Calu3 (cell line): ENCODE data around the gene HGFAC. TPM values are rescaled to one million over a fixed set of nuclear protein-coding genes. Genes with fewer than 3 reads are reported as not detected.

Experiments used
- BruUV-seq: library from RNA; stranded (reverse); fragments of 400-500 nt; replicated peaks from 2 replicates; lab custom pipeline; 2021; lab: Mats Ljungman, UMichigan
- CTCF ChIA-PET: fragments of 300-600 bp; sonication (Branson Sonifier 250); formaldehyde crosslinking; loops from one replicate; lab custom pipeline; 2022; ENCODE audit warnings: antibody characterized with exemption; lab: Charles Lee
- DNase-seq: peaks from one replicate; pipeline ENCODE4 v3.0.0; 2022
- H3K27ac Mint-ChIP-seq: one replicate; pipeline ENCODE4 v1.8.0; 2022; ENCODE audit warnings: mixed read lengths; ENCODE audit not compliant: unreplicated experiment
- H3K27me3 Mint-ChIP-seq: one replicate; pipeline ENCODE4 v1.8.0; 2022; ENCODE audit warnings: mixed read lengths; ENCODE audit not compliant: unreplicated experiment
- H3K36me3 Mint-ChIP-seq: one replicate; pipeline ENCODE4 v1.8.0; 2022; ENCODE audit warnings: mild to moderate bottlenecking, moderate library complexity, mixed read lengths; ENCODE audit not compliant: insufficient read depth, unreplicated experiment
- H3K4me1 Mint-ChIP-seq: one replicate; pipeline ENCODE4 v1.8.0; 2022; ENCODE audit warnings: mild to moderate bottlenecking, low read depth, mixed read lengths; ENCODE audit not compliant: unreplicated experiment
- H3K4me3 Mint-ChIP-seq: one replicate; pipeline ENCODE4 v1.8.0; 2022; ENCODE audit warnings: mild to moderate bottlenecking, low read depth, moderate library complexity, mixed read lengths; ENCODE audit not compliant: unreplicated experiment
- H3K9me3 Mint-ChIP-seq: one replicate; pipeline ENCODE4 v1.8.0; 2022; ENCODE audit warnings: low read depth, mixed read lengths; ENCODE audit not compliant: unreplicated experiment
- intact Hi-C: fragments of 100-400 bp; cut with micrococcal nuclease; formaldehyde crosslinking; loops from one replicate; pipeline ENCODE4 v1.10.0; 2022; ENCODE audit not compliant: unreplicated experiment
- total RNA-seq: library from RNA; stranded (reverse); gene quantifications from 2 replicates; pipeline ENCODE4 v1.2.3, GENCODE V29; 2022
- TF ChIP-seq, protein P1 (sequence below): fragments of 200-600 bp; IDR thresholded peaks from one replicate; pipeline ENCODE4 v1.8.0; 2022; ENCODE audit warnings: antibody characterized with exemption; ENCODE audit not compliant: unreplicated experiment

Gene HGFAC
- total RNA-seq, 1 experiment from 2014 or later, result not detected

GRCh38 chr4:3472411-3473141, 30.8 kb downstream of the HGFAC start:
- BruUV-seq, result no TSS peak

DNA sequence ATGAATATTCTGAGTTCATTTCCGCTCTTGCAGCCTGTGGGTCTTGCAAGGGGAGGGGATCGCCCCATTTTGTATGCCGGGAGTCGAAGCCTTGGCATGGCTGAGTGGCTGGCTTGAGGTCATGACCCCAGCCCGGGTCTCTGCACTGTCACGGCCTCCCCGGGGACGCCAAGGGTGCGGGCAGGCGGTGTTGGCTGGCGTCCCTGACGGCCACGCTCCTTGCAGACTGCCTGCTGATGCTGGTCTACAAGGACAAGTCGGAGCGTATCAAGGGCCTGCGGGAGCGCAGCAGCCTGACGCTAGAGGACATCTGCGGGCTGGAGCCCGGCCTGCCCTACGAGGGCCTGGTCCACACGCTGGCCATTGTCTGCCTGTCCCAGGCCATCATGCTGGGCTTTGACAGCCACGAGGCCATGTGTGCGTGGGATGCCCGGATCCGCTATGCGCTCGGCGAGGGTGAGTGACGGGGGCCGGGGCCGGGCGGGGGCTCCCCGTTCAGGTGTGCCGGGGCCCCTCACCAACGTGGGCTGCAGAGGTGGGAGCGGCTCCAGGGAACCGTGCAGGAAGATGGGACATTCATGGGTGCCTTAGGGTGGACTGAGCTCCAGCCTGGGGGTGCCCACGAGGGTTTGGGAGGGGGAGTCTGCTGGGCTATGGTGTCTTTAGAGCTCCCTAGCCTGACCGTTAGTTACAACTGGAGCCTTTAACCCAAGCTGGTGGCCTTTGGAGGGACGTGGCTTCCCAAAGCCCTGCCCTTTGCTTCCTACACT, 31.6 kb downstream of the HGFAC start:
- CTCF ChIA-PET, result interaction anchor here (0.6 kb wide), 2 partner anchors 75 to 1626 kb away, joined by 3 to 7 read pairs; no protein-coding TSS in a partner anchor
- H3K27me3 Mint-ChIP-seq, result no peaks in the 10 kb centered on the region
- no peak overlapping the region for H3K27ac Mint-ChIP-seq
- no peaks in the 10 kb centered on the region for H3K9me3 Mint-ChIP-seq
- DNase-seq, result no peak
- intact Hi-C loops, result no loop called here
- H3K4me3 Mint-ChIP-seq, result no peak overlapping the region
- TF ChIP-seq, protein P1, sequence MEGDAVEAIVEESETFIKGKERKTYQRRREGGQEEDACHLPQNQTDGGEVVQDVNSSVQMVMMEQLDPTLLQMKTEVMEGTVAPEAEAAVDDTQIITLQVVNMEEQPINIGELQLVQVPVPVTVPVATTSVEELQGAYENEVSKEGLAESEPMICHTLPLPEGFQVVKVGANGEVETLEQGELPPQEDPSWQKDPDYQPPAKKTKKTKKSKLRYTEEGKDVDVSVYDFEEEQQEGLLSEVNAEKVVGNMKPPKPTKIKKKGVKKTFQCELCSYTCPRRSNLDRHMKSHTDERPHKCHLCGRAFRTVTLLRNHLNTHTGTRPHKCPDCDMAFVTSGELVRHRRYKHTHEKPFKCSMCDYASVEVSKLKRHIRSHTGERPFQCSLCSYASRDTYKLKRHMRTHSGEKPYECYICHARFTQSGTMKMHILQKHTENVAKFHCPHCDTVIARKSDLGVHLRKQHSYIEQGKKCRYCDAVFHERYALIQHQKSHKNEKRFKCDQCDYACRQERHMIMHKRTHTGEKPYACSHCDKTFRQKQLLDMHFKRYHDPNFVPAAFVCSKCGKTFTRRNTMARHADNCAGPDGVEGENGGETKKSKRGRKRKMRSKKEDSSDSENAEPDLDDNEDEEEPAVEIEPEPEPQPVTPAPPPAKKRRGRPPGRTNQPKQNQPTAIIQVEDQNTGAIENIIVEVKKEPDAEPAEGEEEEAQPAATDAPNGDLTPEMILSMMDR, result no peak
- no TSS peak for BruUV-seq
- peaks cover 5% of the 10 kb centered on the region for H3K36me3 Mint-ChIP-seq
- H3K4me1 Mint-ChIP-seq, result peaks cover 9% of the 10 kb centered on the region

More at GRCh38 chr4:3472411-3473141, 30.8 kb downstream of the HGFAC start:
- intact Hi-C loops, result no loop called here
- Mint-ChIP-seq H3K4me1 (peaks cover 9% of the 10 kb centered on the region), H3K27me3 (no peaks in the 10 kb centered on the region), H3K36me3 (peaks cover 5% of the 10 kb centered on the region), H3K4me3 (no peak overlapping the region), H3K9me3 (no peaks in the 10 kb centered on the region), H3K27ac (no peak overlapping the region)
- CTCF ChIA-PET, result interaction anchor here (0.6 kb wide), 1 partner anchor 404 kb away, joined by 3 read pairs; no protein-coding TSS in a partner anchor
- no peak for DNase-seq
- TF ChIP-seq, protein P1, result no peak

- Mint-ChIP-seq H3K27me3 (no peaks in the 10 kb centered on the region), H3K9me3 (no peaks in the 10 kb centered on the region), H3K4me3 (no peak overlapping the region), H3K36me3 (peaks cover 5% of the 10 kb centered on the region), H3K4me1 (peaks cover 9% of the 10 kb centered on the region), H3K27ac (no peak overlapping the region)
- CTCF ChIA-PET, result interaction anchor here (0.6 kb wide), 1 partner anchor 1626 kb away, joined by 7 read pairs; no protein-coding TSS in a partner anchor
- DNase-seq, result no peak
- intact Hi-C loops, result no loop called here
- BruUV-seq, result no TSS peak
- TF ChIP-seq, protein P1, result no peak
These were observed 32.4 kb downstream of the HGFAC start for GRCh38 chr4:3473996-3474765.

DNA sequence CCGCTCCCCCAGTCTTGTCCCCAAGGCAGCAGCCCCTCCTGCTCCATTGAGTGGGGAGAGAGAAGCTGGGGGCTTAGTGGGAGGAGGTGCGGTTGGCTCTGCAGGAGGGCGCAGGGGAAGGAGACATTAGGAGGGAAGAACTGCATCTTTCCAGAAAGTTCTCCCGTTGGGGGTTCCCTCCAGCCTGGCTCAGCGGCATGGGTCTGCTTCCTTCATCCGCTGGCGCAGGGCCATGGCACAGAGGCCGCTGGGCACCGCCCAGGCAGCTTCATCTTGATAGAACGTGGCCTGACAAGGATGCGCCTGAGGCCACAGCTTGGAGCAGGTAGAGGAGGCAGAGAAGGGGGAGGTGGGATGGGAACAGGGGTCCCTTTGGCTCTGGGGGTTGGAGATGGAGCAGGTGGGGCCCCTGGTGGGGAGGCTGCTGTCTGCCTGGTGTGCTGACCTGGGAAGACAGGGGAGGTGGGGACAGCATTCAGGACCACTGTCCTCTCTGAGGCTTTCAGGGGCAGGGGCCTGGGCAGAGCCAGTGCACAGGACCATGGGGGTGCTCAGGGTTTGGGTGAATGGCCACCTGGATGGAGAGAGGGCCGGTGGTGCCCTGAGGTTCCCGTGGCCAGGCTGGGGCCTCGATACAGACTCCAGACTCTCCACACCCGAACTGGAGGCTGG, 33.4 kb downstream of the HGFAC start:
- H3K4me1 Mint-ChIP-seq, result peaks cover 6% of the 10 kb centered on the region
- no peak overlapping the region for H3K27ac Mint-ChIP-seq
- BruUV-seq, result no TSS peak
- TF ChIP-seq, protein P1, result no peak
- intact Hi-C loops, result no loop called here
- no peak overlapping the region for H3K4me3 Mint-ChIP-seq
- peaks cover 5% of the 10 kb centered on the region for H3K36me3 Mint-ChIP-seq
- no peak for DNase-seq
- no peaks in the 10 kb centered on the region for H3K9me3 Mint-ChIP-seq
- CTCF ChIA-PET, result no interaction called here
- H3K27me3 Mint-ChIP-seq, result no peaks in the 10 kb centered on the region
